Mucosa of descending colon (tissue), 3 donors: ENCODE results near the gene MLPH. TPM values are rescaled to one million over a fixed set of nuclear protein-coding genes. Genes with fewer than 3 reads are reported as not detected.

Experiments
- ATAC-seq: fragments of 200-7000 bp; cut with Tn5 transposase; one replicate; pipeline ENCODE4 v1.9.1; 2020; ENCODE audit warnings: mild to moderate bottlenecking, moderate library complexity
- DNase-seq, 3 donors: peaks; one replicate each; pipeline ENCODE4 v3.0.0-alpha.2; 2020
- H3K36me3 ChIP-seq: fragments of 200-600 bp; one replicate; pipeline ENCODE4 v1.8.0; 2021; ENCODE audit warnings: low read depth, mild to moderate bottlenecking
- H3K4me1 ChIP-seq: fragments of 200-600 bp; one replicate; pipeline ENCODE4 v1.8.0; 2021; ENCODE audit warnings: low read depth, mild to moderate bottlenecking
- H3K4me3 ChIP-seq: fragments of 200-600 bp; one replicate; pipeline ENCODE4 v1.8.0; 2021; ENCODE audit warnings: mild to moderate bottlenecking
- H3K9me3 ChIP-seq: fragments of 200-600 bp; one replicate; pipeline ENCODE4 v1.8.0; 2021; ENCODE audit warnings: mild to moderate bottlenecking
- intact Hi-C, 2 donors: fragments of 100-400 bp; cut with DNase I in 1 of 2; cut with micrococcal nuclease in 1 of 2; formaldehyde crosslinking; loops; one replicate each; pipeline versions ENCODE4 v1.11.0 to v1.11.1; 2022; cut with DNase I, micrococcal nuclease
- total RNA-seq, 3 donors: library from RNA; stranded (reverse); fragmentation: NEBNext Ultra II Directional in 2 of 3; extraction: Animal tissue kit (Norgen Biotek cat#: 25700) in 2 of 3; gene quantifications; one replicate each; pipeline versions ENCODE4 v1.2.1 to v1.2.4, GENCODE V29; 2021 to 2023
- TF ChIP-seq, protein P1 (sequence below): fragments of 200-600 bp; IDR thresholded peaks from one replicate; pipeline ENCODE4 v1.8.0; 2022; ENCODE audit warnings: antibody characterized with exemption, mild to moderate bottlenecking
- donor health status: DM: no; HTN: no; CAD: no; lungs with moderate emphysema.
- donor health status: DM: no; HTN: no; CAD: no.
- donor health status: DM: no; HTN: yes; CAD: no.

The MLPH gene
- total RNA-seq, 3 donors from 2014 or later = 46.8 to 133 (median 121) TPM

DNA sequence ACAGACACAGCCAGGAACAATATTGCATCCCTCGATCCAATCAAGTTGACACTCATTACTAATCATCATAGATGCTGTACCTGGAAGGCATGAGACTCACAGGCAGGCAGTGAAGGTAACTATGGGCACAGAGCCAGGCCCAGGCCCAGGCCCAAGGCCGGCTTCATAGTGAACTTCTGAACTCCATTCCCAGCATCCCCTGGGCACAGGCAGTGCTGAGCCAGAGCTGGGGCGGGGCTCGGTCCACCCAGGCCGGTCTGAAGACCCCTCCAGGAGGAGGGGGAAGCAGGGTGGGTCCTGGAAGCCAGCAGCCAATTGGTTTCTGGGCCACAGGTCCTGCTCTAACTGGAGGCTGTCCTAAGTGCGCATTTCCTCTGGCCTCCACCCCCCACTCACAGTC is 37.6 kb downstream of the MLPH start:
- TF ChIP-seq, protein P1, sequence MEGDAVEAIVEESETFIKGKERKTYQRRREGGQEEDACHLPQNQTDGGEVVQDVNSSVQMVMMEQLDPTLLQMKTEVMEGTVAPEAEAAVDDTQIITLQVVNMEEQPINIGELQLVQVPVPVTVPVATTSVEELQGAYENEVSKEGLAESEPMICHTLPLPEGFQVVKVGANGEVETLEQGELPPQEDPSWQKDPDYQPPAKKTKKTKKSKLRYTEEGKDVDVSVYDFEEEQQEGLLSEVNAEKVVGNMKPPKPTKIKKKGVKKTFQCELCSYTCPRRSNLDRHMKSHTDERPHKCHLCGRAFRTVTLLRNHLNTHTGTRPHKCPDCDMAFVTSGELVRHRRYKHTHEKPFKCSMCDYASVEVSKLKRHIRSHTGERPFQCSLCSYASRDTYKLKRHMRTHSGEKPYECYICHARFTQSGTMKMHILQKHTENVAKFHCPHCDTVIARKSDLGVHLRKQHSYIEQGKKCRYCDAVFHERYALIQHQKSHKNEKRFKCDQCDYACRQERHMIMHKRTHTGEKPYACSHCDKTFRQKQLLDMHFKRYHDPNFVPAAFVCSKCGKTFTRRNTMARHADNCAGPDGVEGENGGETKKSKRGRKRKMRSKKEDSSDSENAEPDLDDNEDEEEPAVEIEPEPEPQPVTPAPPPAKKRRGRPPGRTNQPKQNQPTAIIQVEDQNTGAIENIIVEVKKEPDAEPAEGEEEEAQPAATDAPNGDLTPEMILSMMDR = no peak
- DNase-seq = no peak
- no peaks in the 10 kb centered on the region for H3K36me3 ChIP-seq
- no peak overlapping the region for H3K4me3 ChIP-seq
- H3K9me3 ChIP-seq = no peaks in the 10 kb centered on the region
- no peaks in the 10 kb centered on the region for H3K4me1 ChIP-seq
- no peak for ATAC-seq
- intact Hi-C loops = no loop called here

DNA sequence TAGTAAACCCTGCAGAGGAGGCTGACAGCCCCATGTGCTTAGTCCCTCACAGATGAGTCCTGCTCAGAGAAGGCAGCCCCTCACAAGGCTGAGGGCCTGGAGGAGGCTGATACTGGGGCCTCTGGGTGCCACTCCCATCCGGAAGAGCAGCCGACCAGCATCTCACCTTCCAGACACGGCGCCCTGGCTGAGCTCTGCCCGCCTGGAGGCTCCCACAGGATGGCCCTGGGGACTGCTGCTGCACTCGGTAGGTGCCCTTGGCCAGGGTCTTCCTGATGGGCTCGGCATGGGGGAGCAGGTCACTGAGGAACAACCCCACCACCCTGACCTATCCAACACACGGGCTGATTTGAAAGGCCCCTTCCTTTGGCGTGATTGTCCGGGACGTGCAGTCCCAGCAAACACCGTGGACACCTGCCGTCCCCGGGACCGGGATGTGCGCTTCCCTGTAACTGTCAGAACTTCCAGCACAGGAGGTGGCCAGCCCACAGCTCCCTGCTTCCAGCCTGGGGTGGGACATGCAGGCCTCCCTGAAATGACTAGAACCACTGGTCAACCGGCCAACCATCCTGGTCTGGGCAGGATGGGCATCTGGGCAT is 38.6 kb downstream of the MLPH start:
- no peak overlapping the region for H3K4me3 ChIP-seq
- no peaks in the 10 kb centered on the region for H3K36me3 ChIP-seq
- no peak for ATAC-seq
- no peaks in the 10 kb centered on the region for H3K9me3 ChIP-seq
- H3K4me1 ChIP-seq = no peaks in the 10 kb centered on the region
- intact Hi-C loops = no loop called here
- TF ChIP-seq, protein P1 = no peak
- DNase-seq = no peak

DNA sequence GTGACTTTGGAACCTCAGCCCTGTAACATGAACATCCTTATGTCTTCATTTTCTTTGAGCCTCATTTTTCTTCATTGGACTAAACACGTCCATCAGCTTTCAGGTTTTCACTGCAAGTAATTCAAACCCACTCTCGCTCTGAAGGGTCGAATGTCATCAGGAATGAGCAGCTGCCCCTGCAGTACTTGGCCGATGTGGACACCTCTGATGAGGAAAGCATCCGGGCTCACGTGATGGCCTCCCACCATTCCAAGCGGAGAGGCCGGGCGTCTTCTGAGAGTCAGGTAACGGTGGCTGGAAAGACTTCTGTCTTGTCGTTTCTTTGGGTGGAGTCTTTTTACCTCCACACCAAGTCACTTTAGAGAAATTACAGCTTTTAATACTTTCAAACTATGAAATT is 40.2 kb downstream of the MLPH start:
- DNase-seq (no peak), ATAC-seq (no peak)
- Histone ChIP-seq H3K9me3 (no peaks in the 10 kb centered on the region), H3K4me3 (no peak overlapping the region), H3K36me3 (no peaks in the 10 kb centered on the region), H3K4me1 (no peaks in the 10 kb centered on the region)
- intact Hi-C loops = no loop called here
- TF ChIP-seq, protein P1 = no peak

DNA sequence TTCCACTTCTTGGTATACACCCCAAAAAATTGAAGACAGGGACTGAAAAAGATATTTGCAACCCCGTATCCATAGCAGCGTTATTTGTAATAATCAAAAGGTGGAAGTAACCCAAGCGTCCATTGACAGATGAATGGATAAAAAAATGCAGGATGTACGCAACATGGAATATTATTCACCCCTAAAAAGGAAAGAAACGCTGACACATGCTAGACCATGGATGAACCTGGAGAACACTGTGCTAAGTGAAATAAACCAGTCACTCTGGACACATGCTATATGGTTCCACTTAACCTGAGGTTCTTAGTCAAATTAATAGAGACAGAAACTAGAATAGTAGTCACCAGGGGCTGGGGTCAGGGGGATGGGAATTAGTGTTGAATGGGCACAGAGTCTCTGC is 40.7 kb downstream of the MLPH start:
- intact Hi-C loops = no loop called here
- TF ChIP-seq, protein P1 = no peak
- Histone ChIP-seq H3K4me3 (no peak overlapping the region), H3K36me3 (no peaks in the 10 kb centered on the region), H3K4me1 (no peaks in the 10 kb centered on the region), H3K9me3 (no peaks in the 10 kb centered on the region)
- no peak for ATAC-seq
- DNase-seq = no peak

DNA sequence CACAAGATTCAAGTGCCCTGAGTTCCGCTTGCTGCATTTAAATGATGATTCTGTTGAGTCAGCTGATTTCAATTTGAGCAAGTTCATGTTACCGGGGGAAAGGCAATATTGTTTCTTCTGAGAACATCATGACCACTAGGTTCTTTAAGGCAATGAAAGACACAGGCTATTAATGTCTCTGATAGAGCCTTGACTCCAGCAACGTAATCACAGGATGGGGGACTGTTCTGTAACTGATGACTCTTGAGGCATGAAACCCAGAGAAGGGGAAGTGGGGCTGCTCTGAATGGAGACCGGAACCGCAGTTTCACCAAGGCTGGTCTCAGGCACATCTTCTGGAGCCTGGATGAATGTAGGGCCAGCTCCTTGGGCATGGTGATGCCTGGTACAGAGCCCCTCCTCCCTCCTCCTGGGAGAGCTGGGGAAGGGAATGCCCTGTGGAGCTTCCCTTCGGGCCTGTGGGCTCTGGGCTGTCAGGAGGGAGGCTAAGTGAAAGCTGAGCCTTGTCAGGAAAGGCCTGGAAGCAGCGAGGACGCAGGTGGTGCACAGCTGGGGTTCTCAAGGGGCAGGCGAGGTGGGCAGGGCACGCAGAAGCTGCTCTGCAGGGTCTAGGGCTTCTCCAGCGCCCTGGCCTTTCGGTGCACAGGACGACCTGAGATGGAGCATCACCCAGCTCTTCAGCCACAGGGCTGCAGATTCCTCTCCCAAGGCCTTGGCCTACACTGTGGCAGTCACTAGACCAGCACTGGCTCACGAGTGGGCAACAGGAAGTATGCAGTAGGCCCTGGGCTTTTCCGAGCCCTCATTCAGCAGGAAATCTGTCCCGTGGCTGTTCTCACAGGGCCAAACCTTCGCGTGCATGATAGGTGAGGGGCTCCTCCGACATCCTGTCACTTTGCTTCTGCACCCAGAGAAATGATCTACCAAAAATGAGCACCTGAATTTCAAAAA is 42.7 kb downstream of the MLPH start:
- intact Hi-C loops = no loop called here
- TF ChIP-seq, protein P1 = no peak
- Histone ChIP-seq H3K4me1 (no peaks in the 10 kb centered on the region), H3K9me3 (no peaks in the 10 kb centered on the region), H3K36me3 (no peaks in the 10 kb centered on the region), H3K4me3 (no peak overlapping the region)
- DNase-seq (no peak), ATAC-seq (no peak)
